ENCODE data around the gene SENP3. TPM values are rescaled to one million over a fixed set of nuclear protein-coding genes. Genes with fewer than 3 reads are reported as not detected.

The SENP3 gene
- total and polyA plus RNA-seq, 2 of the 13 experiments (the other 11 are each of a cell fraction or from before 2014, with no cell fraction given): 55.8 to 75.4 TPM

- H3K27me3 ChIP-seq (ENCODE audit: control insufficient read depth in 1 of 2, insufficient read depth in 2 of 2, low read length in 2 of 2): no peaks in the 10 kb centered on the region
- no peaks in the 10 kb centered on the region for H4K20me1 ChIP-seq (ENCODE audit: insufficient read depth, low read length)
- no peak overlapping the region for H3K4me2 ChIP-seq (ENCODE audit: low read depth, low read length)
- intact Hi-C loops (cut with micrococcal nuclease; ENCODE audit: unreplicated experiment): no loop called here
- BruUV-seq (replicated peaks): no TSS peak
- no peak overlapping the region for H3K9ac ChIP-seq (ENCODE audit: insufficient read depth, low read depth, low read length)
- no peak for TF ChIP-seq MTF2 (CRISPR knock-in tag; IDR thresholded peaks at IDR 0.05; ENCODE audit: borderline replicate concordance)
- TF ChIP-seq ATF3 (CRISPR knock-in tag; IDR thresholded peaks at IDR 0.05): no peak
- TF ChIP-seq TFDP2 (CRISPR knock-in tag; IDR thresholded peaks at IDR 0.05): no peak
- TF ChIP-seq U2AF1 (optimal IDR thresholded peaks at IDR 0.05; ENCODE audit: low read depth, low read length): no peak
- TF ChIP-seq NFYC (CRISPR knock-in tag; IDR thresholded peaks at IDR 0.05): no peak
- no peak for TF ChIP-seq ZSCAN20 (CRISPR knock-in tag; IDR thresholded peaks at IDR 0.05; ENCODE audit: borderline replicate concordance)
- no peak for TF ChIP-seq ZNF609 (CRISPR knock-in tag; IDR thresholded peaks at IDR 0.05; ENCODE audit: borderline replicate concordance)
- TF ChIP-seq MXD1 (CRISPR knock-in tag; IDR thresholded peaks at IDR 0.05): no peak
- TF ChIP-seq MTA3 (CRISPR knock-in tag; IDR thresholded peaks at IDR 0.05): no peak
- no peak for TF ChIP-seq LRRFIP1 (CRISPR knock-in tag; conservative IDR thresholded peaks at IDR 0.05)
- no peak for TF ChIP-seq ARID2 (CRISPR knock-in tag; IDR thresholded peaks at IDR 0.05; ENCODE audit: borderline replicate concordance)
- TF ChIP-seq ZFX (CRISPR knock-in tag; IDR thresholded peaks at IDR 0.05; ENCODE audit: low read depth): no peak
- no peak for TF ChIP-seq ZBTB34 (CRISPR knock-in tag; IDR thresholded peaks at IDR 0.05)
- ATAC-seq (no peak), FAIRE-seq (no peak), DNase-seq (ENCODE audit: low spot score) (no peak)
- WGBS (ENCODE audit: low lambda C conversion rate): 99% methylated on average over 4 of the region's 4 CpGs
- peaks cover 10% of the 10 kb centered on the region for H3K4me1 ChIP-seq (ENCODE audit: insufficient read depth, low read length)
- peaks cover 11% of the 10 kb centered on the region for H3K79me2 ChIP-seq (ENCODE audit: insufficient read depth, low read length)
- peaks cover 16 to 44% of the 10 kb centered on the region in 2 experiments for H3K36me3 ChIP-seq (replicated peaks in 1 of 2; ENCODE audit: control insufficient read depth in 1 of 2, insufficient read depth in 2 of 2, low read length in 2 of 2)
- H3K27ac ChIP-seq (ENCODE audit: extremely low read length, insufficient read depth, low read length): no peak overlapping the region
- H3K9me3 ChIP-seq (ENCODE audit: low read length): no peaks in the 10 kb centered on the region
- ChIA-PET CTCF (ENCODE audit: low intra/inter-chr PET ratio, low total read pairs) (no interaction called here), POLR2A (no interaction called here)
- no peak overlapping the region for H3K4me3 ChIP-seq (replicated peaks in 1 of 3; ENCODE audit: insufficient read depth in 1 of 3, low read depth in 2 of 3, low read length in 3 of 3)
- H2AFZ ChIP-seq (ENCODE audit: low read length): no peak overlapping the region
- in situ Hi-C loops (cut with HindIII; ENCODE audit: extremely low pct_ligation_motif_present, low pct_unique_long_range_greater_than_20kb): no loop called here
Measured at GRCh38 chr17:7606280-7606679, 44.6 kb downstream of the SENP3 start.
